ENCODE results near the gene CPT2. TPM values are rescaled to one million over a fixed set of nuclear protein-coding genes. Genes with fewer than 3 reads are reported as not detected.

The CPT2 gene
- total and polyA plus RNA-seq, 2 of the 4 experiments (the other 2 are of a cell fraction), result 15.8 to 16.0 TPM

- peak; percentile 64; the same call in 1 of the 2 replicates for TF ChIP-seq MAFK (IDR thresholded peaks at IDR 0.05; ENCODE audit: low read depth, low read length)
- no peak for TF ChIP-seq POLR2A (IDR thresholded peaks at IDR 0.05; ENCODE audit: low read depth, low read length)
- TF ChIP-seq MAZ (IDR thresholded peaks at IDR 0.05; ENCODE audit: borderline replicate concordance, low read depth, low read length), result peak; percentile 72
Measured at GRCh38 chr1:53246261-53247134, 49.9 kb downstream of the CPT2 start (continued).

DNA sequence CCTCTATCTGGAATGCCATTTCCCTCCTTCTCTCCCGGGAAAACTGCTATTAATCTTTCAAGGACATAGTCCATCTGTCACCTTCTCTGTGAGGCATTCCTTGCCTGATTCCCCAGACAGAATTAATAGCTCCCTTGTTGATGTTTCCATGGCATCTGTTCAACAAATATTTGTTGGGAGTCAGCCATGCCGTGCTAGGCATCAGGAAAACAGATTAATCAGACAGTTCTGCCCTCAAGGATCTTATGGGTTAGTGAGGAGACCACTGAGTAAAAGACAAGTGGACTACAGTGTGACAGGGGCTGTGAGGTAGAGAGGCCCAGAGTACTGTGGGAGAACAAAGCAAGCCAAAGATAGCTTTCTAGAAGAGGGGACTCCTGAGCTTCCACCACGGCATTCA, 53.1 kb downstream of the CPT2 start:
- BruUV-seq (replicated peaks), result no TSS peak
- POLR2A ChIA-PET (ENCODE audit: unreplicated experiment), result no interaction called here
- H3K27ac ChIP-seq (ENCODE audit: insufficient read depth, low read length), result no peak overlapping the region
- no peaks in the 10 kb centered on the region for H4K20me1 ChIP-seq (ENCODE audit: insufficient read depth, low read length)
- no peak for DNase-seq
- H2AK5ac ChIP-seq (ENCODE audit: low read depth, low read length), result no peak overlapping the region
- H3K9me3 ChIP-seq (ENCODE audit: control insufficient read depth, insufficient read depth, low read length), result no peaks in the 10 kb centered on the region
- H3K4me3 ChIP-seq (ENCODE audit: insufficient read depth, low read depth, low read length), result no peak overlapping the region
- no peak overlapping the region for H4K8ac ChIP-seq (ENCODE audit: low read depth in 2 of 2, low read length in 2 of 2)
- H4K91ac ChIP-seq (ENCODE audit: insufficient read depth, low read depth, low read length), result peak overlapping the region; percentile 38; the same call in 1 of the 2 replicates
- H3K4me1 ChIP-seq (ENCODE audit: control insufficient read depth, insufficient read depth, low read length), result peaks cover 10% of the 10 kb centered on the region
- H2AK9ac ChIP-seq (replicated peaks; ENCODE audit: low read depth, low read length, poor library complexity), result no peak overlapping the region
- H2AFZ ChIP-seq (replicated peaks; ENCODE audit: low read length, poor library complexity), result no peak overlapping the region
- H3K56ac ChIP-seq (ENCODE audit: extremely low read depth, insufficient read depth, low read length), result no peak overlapping the region
- dilution Hi-C loops (cut with HindIII; ENCODE audit: low sequenced_read_pairs, unreplicated experiment), result no loop called here
- H3K79me1 ChIP-seq (ENCODE audit: low read depth in 1 of 2, low read length in 2 of 2), result no peaks in the 10 kb centered on the region
- in situ Hi-C loops (cut with MboI; ENCODE audit: low sequenced_read_pairs), result no loop called here
- H3K4me2 ChIP-seq (ENCODE audit: low read depth, low read length), result no peak overlapping the region
- CTCF ChIA-PET, result no interaction called here
- no peak overlapping the region; the same call in none of the 2 replicates for H2BK20ac ChIP-seq (ENCODE audit: low read depth, low read length)
- no peak overlapping the region for H2BK5ac ChIP-seq (ENCODE audit: low read depth, low read length, poor library complexity, severe bottlenecking)
- no peak overlapping the region for H3K4ac ChIP-seq (ENCODE audit: low read depth, low read length)
- no peak for ATAC-seq (ENCODE audit: low read depth)
- no peak overlapping the region for H3K18ac ChIP-seq (ENCODE audit: low read depth, low read length)
- 83% methylated on average over 1 of the region's 3 CpGs; no CpG with 5 or more reads in 1 of the 2 experiments for WGBS, 2 experiments (ENCODE audit: extremely low coverage in 2 of 2, insufficient read length in 1 of 2)
- no peaks in the 10 kb centered on the region for H3K27me3 ChIP-seq (ENCODE audit: control insufficient read depth, insufficient read depth, low read length)
- H2BK120ac ChIP-seq (ENCODE audit: low read depth, low read length), result 0 out of 2 replicates have a peak overlapping the region, but pooled peaks have one; percentile 21
- no peak overlapping the region for H4K5ac ChIP-seq (ENCODE audit: low read depth, low read length)
- intact Hi-C loops (cut with micrococcal nuclease), result no loop called here
- H3K9me1 ChIP-seq (ENCODE audit: insufficient read depth, low read length), result peaks cover 15% of the 10 kb centered on the region
- H3K9ac ChIP-seq (ENCODE audit: low read depth, low read length), result no peak overlapping the region
- H2BK15ac ChIP-seq (ENCODE audit: low read depth, low read length), result peak overlapping the region; percentile 38; the same call in 2 of the 3 replicates
- no peak overlapping the region for H3K23ac ChIP-seq (ENCODE audit: low read depth, low read length)
- H3K14ac ChIP-seq (replicated peaks; ENCODE audit: low read depth, low read length), result no peak overlapping the region
- no peaks in the 10 kb centered on the region for H3K36me3 ChIP-seq (ENCODE audit: control insufficient read depth, insufficient read depth, low read length)
- TF ChIP-seq CHD1 (IDR thresholded peaks at IDR 0.05; ENCODE audit: low read depth, low read length) (no peak), USF2 (IDR thresholded peaks at IDR 0.05; ENCODE audit: low read depth, low read length) (no peak), MAFK (IDR thresholded peaks at IDR 0.05; ENCODE audit: low read depth, low read length) (no peak), FOS (IDR thresholded peaks at IDR 0.05; ENCODE audit: low read depth, low read length) (no peak), POLR2A (IDR thresholded peaks at IDR 0.05; ENCODE audit: low read depth, low read length) (no peak), MAZ (IDR thresholded peaks at IDR 0.05; ENCODE audit: borderline replicate concordance, low read depth, low read length) (no peak), SMC3 (IDR thresholded peaks at IDR 0.05; ENCODE audit: low read depth, low read length) (no peak), RCOR1 (IDR thresholded peaks at IDR 0.05; ENCODE audit: insufficient replicate concordance, low read length) (no peak), RAD21 (IDR thresholded peaks at IDR 0.05; ENCODE audit: low read length) (no peak)
- TF ChIP-seq, protein P1, sequence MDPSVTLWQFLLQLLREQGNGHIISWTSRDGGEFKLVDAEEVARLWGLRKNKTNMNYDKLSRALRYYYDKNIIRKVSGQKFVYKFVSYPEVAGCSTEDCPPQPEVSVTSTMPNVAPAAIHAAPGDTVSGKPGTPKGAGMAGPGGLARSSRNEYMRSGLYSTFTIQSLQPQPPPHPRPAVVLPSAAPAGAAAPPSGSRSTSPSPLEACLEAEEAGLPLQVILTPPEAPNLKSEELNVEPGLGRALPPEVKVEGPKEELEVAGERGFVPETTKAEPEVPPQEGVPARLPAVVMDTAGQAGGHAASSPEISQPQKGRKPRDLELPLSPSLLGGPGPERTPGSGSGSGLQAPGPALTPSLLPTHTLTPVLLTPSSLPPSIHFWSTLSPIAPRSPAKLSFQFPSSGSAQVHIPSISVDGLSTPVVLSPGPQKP (IDR thresholded peaks at IDR 0.05; ENCODE audit: borderline replicate concordance, low read depth, low read length), result no peak
- TF ChIP-seq, protein P2, sequence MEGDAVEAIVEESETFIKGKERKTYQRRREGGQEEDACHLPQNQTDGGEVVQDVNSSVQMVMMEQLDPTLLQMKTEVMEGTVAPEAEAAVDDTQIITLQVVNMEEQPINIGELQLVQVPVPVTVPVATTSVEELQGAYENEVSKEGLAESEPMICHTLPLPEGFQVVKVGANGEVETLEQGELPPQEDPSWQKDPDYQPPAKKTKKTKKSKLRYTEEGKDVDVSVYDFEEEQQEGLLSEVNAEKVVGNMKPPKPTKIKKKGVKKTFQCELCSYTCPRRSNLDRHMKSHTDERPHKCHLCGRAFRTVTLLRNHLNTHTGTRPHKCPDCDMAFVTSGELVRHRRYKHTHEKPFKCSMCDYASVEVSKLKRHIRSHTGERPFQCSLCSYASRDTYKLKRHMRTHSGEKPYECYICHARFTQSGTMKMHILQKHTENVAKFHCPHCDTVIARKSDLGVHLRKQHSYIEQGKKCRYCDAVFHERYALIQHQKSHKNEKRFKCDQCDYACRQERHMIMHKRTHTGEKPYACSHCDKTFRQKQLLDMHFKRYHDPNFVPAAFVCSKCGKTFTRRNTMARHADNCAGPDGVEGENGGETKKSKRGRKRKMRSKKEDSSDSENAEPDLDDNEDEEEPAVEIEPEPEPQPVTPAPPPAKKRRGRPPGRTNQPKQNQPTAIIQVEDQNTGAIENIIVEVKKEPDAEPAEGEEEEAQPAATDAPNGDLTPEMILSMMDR (conservative IDR thresholded peaks at IDR 0.05; ENCODE audit: low read depth, low read length), result no peak
